Gastrocnemius medialis (tissue), 4 donors: ENCODE measurements around the gene ARID5B.

Experiments
- POLR2A ChIP-seq, 2 donors: fragments of 450-650 bp; IDR thresholded peaks; one replicate each; pipeline ENCODE4 v1.6.1; 2017; ENCODE audit warnings: antibody characterized with exemption in 2 of 2, mild to moderate bottlenecking in 2 of 2, moderate library complexity in 2 of 2
- TF ChIP-seq, protein P1 (sequence below), 5 experiments: fragments of 450-650 bp in 3 of 5; fragments of 200-600 bp in 2 of 5; sonication (generic) in 2 of 5; IDR thresholded peaks in 4 of 5; conservative IDR thresholded peaks in 1 of 5; 1 replicate in 4 of 5; 2 replicates in 1 of 5; pipeline ENCODE4 v1.5.1; 2016 to 2019; ENCODE audit warnings: antibody characterized with exemption in 5 of 5, mild to moderate bottlenecking in 3 of 5, moderate library complexity in 3 of 5

DNA sequence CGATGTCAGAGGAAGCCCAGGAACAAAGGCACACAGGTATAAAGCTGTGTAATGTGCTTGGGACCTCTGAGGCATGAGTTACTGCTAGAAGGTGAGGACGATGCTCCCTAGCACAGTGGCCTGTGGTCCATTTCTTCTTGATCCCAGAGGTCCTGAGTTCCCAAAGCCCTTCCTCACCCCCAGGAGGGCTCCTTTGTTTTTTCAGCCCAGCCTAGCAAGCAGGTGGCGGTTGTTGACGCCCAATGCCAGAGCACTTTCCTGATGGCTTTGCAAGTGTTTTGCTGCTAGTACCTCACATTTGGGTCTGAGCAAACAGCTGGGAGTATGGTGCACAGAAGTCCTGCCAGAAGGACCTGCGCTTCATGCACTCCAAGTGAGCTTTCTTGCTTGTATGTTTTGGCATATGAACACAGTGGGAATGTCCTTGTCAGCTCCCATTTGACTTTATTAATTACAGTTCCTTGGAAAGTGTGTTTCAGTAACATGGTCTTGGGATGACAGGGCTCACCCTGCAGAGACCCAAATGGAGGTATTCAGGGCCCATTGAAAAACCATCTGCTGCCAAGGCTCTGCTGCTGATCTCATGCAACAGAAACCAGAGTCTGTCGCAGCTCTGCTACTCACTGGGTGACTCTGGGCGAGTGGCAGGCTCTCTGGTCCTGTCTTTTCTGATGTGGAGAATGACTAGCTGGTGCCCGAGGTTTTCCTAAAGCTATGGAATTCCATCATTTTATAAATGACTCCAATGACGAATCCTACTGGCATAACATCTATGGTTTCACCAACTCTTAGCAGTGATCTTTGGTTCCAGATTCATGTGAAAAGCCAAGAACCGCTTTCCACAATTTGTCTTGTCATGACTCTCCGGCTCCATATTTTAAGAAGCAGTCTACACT, 134.9 kb downstream of the ARID5B start:
- TF ChIP-seq, protein P1, sequence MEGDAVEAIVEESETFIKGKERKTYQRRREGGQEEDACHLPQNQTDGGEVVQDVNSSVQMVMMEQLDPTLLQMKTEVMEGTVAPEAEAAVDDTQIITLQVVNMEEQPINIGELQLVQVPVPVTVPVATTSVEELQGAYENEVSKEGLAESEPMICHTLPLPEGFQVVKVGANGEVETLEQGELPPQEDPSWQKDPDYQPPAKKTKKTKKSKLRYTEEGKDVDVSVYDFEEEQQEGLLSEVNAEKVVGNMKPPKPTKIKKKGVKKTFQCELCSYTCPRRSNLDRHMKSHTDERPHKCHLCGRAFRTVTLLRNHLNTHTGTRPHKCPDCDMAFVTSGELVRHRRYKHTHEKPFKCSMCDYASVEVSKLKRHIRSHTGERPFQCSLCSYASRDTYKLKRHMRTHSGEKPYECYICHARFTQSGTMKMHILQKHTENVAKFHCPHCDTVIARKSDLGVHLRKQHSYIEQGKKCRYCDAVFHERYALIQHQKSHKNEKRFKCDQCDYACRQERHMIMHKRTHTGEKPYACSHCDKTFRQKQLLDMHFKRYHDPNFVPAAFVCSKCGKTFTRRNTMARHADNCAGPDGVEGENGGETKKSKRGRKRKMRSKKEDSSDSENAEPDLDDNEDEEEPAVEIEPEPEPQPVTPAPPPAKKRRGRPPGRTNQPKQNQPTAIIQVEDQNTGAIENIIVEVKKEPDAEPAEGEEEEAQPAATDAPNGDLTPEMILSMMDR (IDR thresholded peaks at IDR 0.05 in 4 of 5, conservative IDR thresholded peaks at IDR 0.05 in 1 of 5), result no peak
- no peak for TF ChIP-seq POLR2A (IDR thresholded peaks at IDR 0.05)
